Panc1 (cell line): ENCODE measurements around the gene TRAF6. TPM values are rescaled to one million over a fixed set of nuclear protein-coding genes. Genes with fewer than 3 reads are reported as not detected.
A peak's percentile ranks its signal among the peaks of the same experiment; 100 is the strongest.
"Not testable (repeated sequence)": the region's sequence is repeated elsewhere in the genome, so short reads cannot be mapped to it uniquely, and the experiment has no call there.

Experiments used
- ATAC-seq: fragments of 200-7000 bp; cut with Tn5 transposase; 2 replicates; pipeline ENCODE4 v1.9.1; 2020; ENCODE audit warnings: mild to moderate bottlenecking, moderate library complexity
- BruUV-seq: library from RNA; stranded (reverse); fragments of 400-500 nt; replicated peaks from 2 replicates; lab custom pipeline; 2021; lab: Mats Ljungman, UMichigan
- CTCF ChIA-PET: fragments of 300-600 bp; sonication (Branson Sonifier 250); formaldehyde crosslinking; loops from one replicate; lab custom pipeline; 2022; ENCODE audit warnings: antibody characterized with exemption; lab: Charles Lee
- POLR2A ChIA-PET: fragments of 300-600 bp; sonication (Branson Sonifier 250); formaldehyde crosslinking; loops from one replicate; lab custom pipeline; 2022; ENCODE audit warnings: antibody characterized with exemption; lab: Charles Lee
- DNase-seq: peaks from one replicate; pipeline ENCODE4 v3.0.0-alpha.2; 2010; ENCODE audit warnings: low read depth, low spot score
- H3K27ac ChIP-seq: 2 replicates; pipeline ENCODE4 v1.5.1; 2011; ENCODE audit warnings: mild to moderate bottlenecking, low read length, inconsistent platforms
- H3K27me3 ChIP-seq: fragments of 200-500 bp; sonication (Bioruptor generic); 2 replicates; pipeline ENCODE4 v1.6.0; 2014; ENCODE audit warnings: low read length, inconsistent platforms; ENCODE audit not compliant: control insufficient read depth, insufficient read depth
- H3K36me3 ChIP-seq: fragments of 200-500 bp; sonication (Bioruptor generic); 2 replicates; pipeline ENCODE4 v1.5.1; 2014; ENCODE audit warnings: inconsistent platforms, mild to moderate bottlenecking, low read length, moderate library complexity; ENCODE audit not compliant: control insufficient read depth, insufficient read depth
- H3K4me1 ChIP-seq: 2 replicates; pipeline ENCODE4 v1.5.1; 2011; ENCODE audit warnings: inconsistent platforms, mild to moderate bottlenecking, low read length, moderate library complexity; ENCODE audit not compliant: control insufficient read depth, insufficient read depth
- H3K4me3 ChIP-seq, 2 experiments: 2 replicates each; pipeline ENCODE4 v1.5.1; 2011 to 2012; ENCODE audit warnings: low read depth in 2 of 2, low read length in 2 of 2, mild to moderate bottlenecking in 2 of 2, inconsistent platforms in 1 of 2, moderate library complexity in 1 of 2
- H3K9me3 ChIP-seq: fragments of 200-500 bp; sonication (Bioruptor generic); 2 replicates; pipeline ENCODE4 v1.5.1; 2014; ENCODE audit warnings: low read depth, mild to moderate bottlenecking, inconsistent platforms, low read length, moderate library complexity; ENCODE audit not compliant: control insufficient read depth, insufficient read depth
- CTCF ChIP-seq: fragments of 450-650 bp; IDR thresholded peaks from 2 replicates; pipeline ENCODE4 v1.5.1; 2017; ENCODE audit warnings: mild to moderate bottlenecking
- POLR2AphosphoS5 ChIP-seq: IDR thresholded peaks from 2 replicates; pipeline ENCODE4 v1.6.1; 2012; ENCODE audit warnings: mild to moderate bottlenecking, low read depth, low read length, moderate library complexity
- REST ChIP-seq, 2 experiments: IDR thresholded peaks; 2 replicates each; pipeline ENCODE4 v1.6.1; 2011 to 2012; ENCODE audit warnings: low read depth in 2 of 2, control low read depth in 1 of 2, low read length in 1 of 2, mild to moderate bottlenecking in 1 of 2, moderate library complexity in 1 of 2; ENCODE audit not compliant: insufficient read depth in 1 of 2
- SIN3A ChIP-seq: IDR thresholded peaks from 2 replicates; pipeline ENCODE4 v1.6.1; 2012; ENCODE audit warnings: low read depth, mild to moderate bottlenecking, low read length, moderate library complexity, borderline replicate concordance; ENCODE audit not compliant: insufficient read depth
- TCF7L2 ChIP-seq: IDR thresholded peaks from 2 replicates; pipeline ENCODE4 v1.6.1; 2011; ENCODE audit warnings: mild to moderate bottlenecking, low read depth, low read length, inconsistent platforms
- in situ Hi-C: cut with HindIII; loops from 2 replicates; pipeline ENCODE4 v1.10.0; 2016; ENCODE audit warnings: low sequenced_read_pairs, low pct_unique_long_range_greater_than_20kb
- intact Hi-C: fragments of 100-400 bp; cut with micrococcal nuclease; formaldehyde crosslinking; loops from one replicate; pipeline ENCODE4 v1.10.0; 2022; ENCODE audit not compliant: unreplicated experiment
- total RNA-seq: library from RNA; stranded (reverse); gene quantifications from one replicate; pipeline ENCODE4 v1.2.1, GENCODE V29; 2021; ENCODE audit not compliant: unreplicated experiment

Gene TRAF6
- total RNA-seq, 1 experiment from 2014 or later: 10.9 TPM

- intact Hi-C loops: no loop called here
- POLR2A ChIA-PET: no interaction called here
Measured at GRCh38 chr11:36513965-36514364, 3.9 kb upstream of the TRAF6 start.

GRCh38 chr11:36512016-36512415 lies 1.9 kb upstream of the TRAF6 start:
- no peak overlapping the region for H3K27ac ChIP-seq
- ATAC-seq: no peak
- TF ChIP-seq SIN3A (no peak), TCF7L2 (no peak), CTCF (no peak), REST (IDR thresholded peaks at IDR 0.05; ENCODE audit: insufficient read depth in 1 of 2, low read depth in 2 of 2, low read length in 1 of 2) (no peak), POLR2AphosphoS5 (no peak)
- H3K27me3 ChIP-seq: peaks cover 2% of the 10 kb centered on the region; the same call in 1 of the 2 replicates
- intact Hi-C loops: no loop called here
- POLR2A ChIA-PET: no interaction called here
- DNase-seq: no peak
- in situ Hi-C loops: no loop called here
- no peak overlapping the region for H3K4me3 ChIP-seq
- BruUV-seq: no TSS peak
- CTCF ChIA-PET: no interaction called here
- H3K36me3 ChIP-seq: peaks cover 3% of the 10 kb centered on the region; the same call in 1 of the 2 replicates
- peaks cover 7% of the 10 kb centered on the region for H3K4me1 ChIP-seq
- H3K9me3 ChIP-seq: no peaks in the 10 kb centered on the region

More at GRCh38 chr11:36513965-36514364, 3.9 kb upstream of the TRAF6 start:
- no peak for ATAC-seq
- DNase-seq: no peak
- no peak for TF ChIP-seq REST (IDR thresholded peaks at IDR 0.05; ENCODE audit: insufficient read depth in 1 of 2, low read depth in 2 of 2, low read length in 1 of 2)
- no peak for TF ChIP-seq CTCF
- TF ChIP-seq POLR2AphosphoS5: no peak
- no peak for TF ChIP-seq TCF7L2
- no peak for TF ChIP-seq SIN3A
- in situ Hi-C loops: no loop called here
- Histone ChIP-seq H3K4me3 (no peak overlapping the region), H3K9me3 (no peaks in the 10 kb centered on the region), H3K27me3 (peaks cover 2% of the 10 kb centered on the region; the same call in 1 of the 2 replicates), H3K4me1 (peaks cover under 1% of the 10 kb centered on the region; the same call in 1 of the 2 replicates), H3K36me3 (peaks cover 3% of the 10 kb centered on the region; the same call in 1 of the 2 replicates), H3K27ac (no peak overlapping the region)
- CTCF ChIA-PET: no interaction called here
- no TSS peak for BruUV-seq

GRCh38 chr11:36511062-36511461 lies 990 bp upstream of the TRAF6 start:
- H3K36me3 ChIP-seq, in situ Hi-C loops, BruUV-seq, intact Hi-C loops, H3K4me1 ChIP-seq, CTCF ChIA-PET, DNase-seq, H3K27me3 ChIP-seq, H3K27ac ChIP-seq, POLR2A ChIA-PET, H3K9me3 ChIP-seq, ATAC-seq: not testable (repeated sequence)
- H3K4me3 ChIP-seq: peak overlapping the region in 1 of 2 experiments; percentile 97; a peak in 1 of 4 replicates
